ENCODE measurements around the gene POLR2E. TPM values are rescaled to one million over a fixed set of nuclear protein-coding genes. Genes with fewer than 3 reads are reported as not detected.

Gene POLR2E
- total and polyA plus RNA-seq, 2 of the 13 experiments (the other 11 are each of a cell fraction or from before 2014, with no cell fraction given) = 140 to 272 TPM

- TF ChIP-seq HMGA1 (CRISPR knock-in tag; conservative IDR thresholded peaks at IDR 0.05) (no peak), FIP1L1 (IDR thresholded peaks at IDR 0.05; ENCODE audit: borderline replicate concordance, insufficient read depth, low read depth, low read length) (no peak), ZFP37 (CRISPR knock-in tag; IDR thresholded peaks at IDR 0.05; ENCODE audit: borderline replicate concordance) (0 out of 2 replicates have a peak, but pooled peaks have one; percentile 64), ZNF747 (CRISPR knock-in tag; IDR thresholded peaks at IDR 0.05; ENCODE audit: borderline replicate concordance) (no peak), ZBTB7A (CRISPR knock-in tag; IDR thresholded peaks at IDR 0.05) (no peak), ZFY (CRISPR knock-in tag; IDR thresholded peaks at IDR 0.05) (0 out of 2 replicates have a peak, but pooled peaks have one; percentile 30), NR3C1 (CRISPR knock-in tag; IDR thresholded peaks at IDR 0.05) (no peak), ZBTB3 (CRISPR knock-in tag; IDR thresholded peaks at IDR 0.05; ENCODE audit: borderline replicate concordance, low read depth) (no peak), SIN3A (IDR thresholded peaks at IDR 0.05; ENCODE audit: borderline replicate concordance, low read depth, low read length) (peak; percentile 48; the same call in 1 of the 2 replicates), ZFP82 (CRISPR knock-in tag; IDR thresholded peaks at IDR 0.05; ENCODE audit: borderline replicate concordance) (no peak), NFE2 (CRISPR knock-in tag; IDR thresholded peaks at IDR 0.05) (no peak), KDM5A (IDR thresholded peaks at IDR 0.05; ENCODE audit: borderline replicate concordance, low read length) (no peak), AGO1 (IDR thresholded peaks at IDR 0.05; ENCODE audit: low read depth, low read length, poor library complexity, severe bottlenecking) (no peak), ZSCAN12 (CRISPR knock-in tag; IDR thresholded peaks at IDR 0.05) (no peak), ARNT (IDR thresholded peaks at IDR 0.05) (no peak), TBX3 (IDR thresholded peaks at IDR 0.05; ENCODE audit: borderline replicate concordance) (no peak), CENPX (CRISPR knock-in tag; IDR thresholded peaks at IDR 0.05) (no peak), SUZ12 (IDR thresholded peaks at IDR 0.05; ENCODE audit: low read depth, low read length) (no peak), MBD4 (IDR thresholded peaks at IDR 0.05; ENCODE audit: borderline replicate concordance, low read length) (no peak), ZNF274 (CRISPR knock-in tag; IDR thresholded peaks at IDR 0.05) (no peak), PRMT3 (CRISPR knock-in tag; IDR thresholded peaks at IDR 0.05; ENCODE audit: borderline replicate concordance, low read depth) (no peak), ZNF512 (CRISPR knock-in tag; IDR thresholded peaks at IDR 0.05) (no peak), ZBTB4 (CRISPR knock-in tag; IDR thresholded peaks at IDR 0.05; ENCODE audit: borderline replicate concordance) (no peak), GABPA (IDR thresholded peaks at IDR 0.05; ENCODE audit: low read depth, low read length) (peak; percentile 37; the same call in 1 of the 2 replicates), GABPA (CRISPR knock-in tag; IDR thresholded peaks at IDR 0.05; ENCODE audit: low read depth) (peak; percentile 78), PCBP2 (optimal IDR thresholded peaks at IDR 0.05; ENCODE audit: low read depth, low read length, poor library complexity, severe bottlenecking) (no peak), THAP11 (CRISPR knock-in tag; IDR thresholded peaks at IDR 0.05) (0 out of 2 replicates have a peak, but pooled peaks have one; percentile 20), XRCC5 (optimal IDR thresholded peaks at IDR 0.05; ENCODE audit: low read length) (no peak)
These were observed 1.2 kb downstream of the POLR2E start (continued) for GRCh38 chr19:1093811-1094553.
